ENCODE data around the gene NSDHL. TPM values are rescaled to one million over a fixed set of nuclear protein-coding genes. Genes with fewer than 3 reads are reported as not detected.
A peak's percentile ranks its signal among the peaks of the same experiment; 100 is the strongest.
"Not testable (repeated sequence)": the region's sequence is repeated elsewhere in the genome, so short reads cannot be mapped to it uniquely, and the experiment has no call there.

The NSDHL gene
- total RNA-seq (10 to 100 TPM; 12.8 to 28.2 TPM), polyA plus RNA-seq (10 to 100 TPM; 22.5 to 33.4 TPM)
- long read RNA-seq, donor 1, transcript NSDHL-201 (8 exons, 1,929 nt), result major isoform, 11 of 13 reads
- long read RNA-seq, donor 1, partial matches to known transcripts, result 0 of 13 reads
- long read RNA-seq, donor 1, other reads (novel, unspliced or antisense), result 0 of 13 reads
- long read RNA-seq, donor 2, result 0 reads
- long read RNA-seq, donor 3, partial matches to known transcripts, result 0 of 2 reads
- long read RNA-seq, donor 3, other reads (novel, unspliced or antisense), result 0 of 2 reads
- long read RNA-seq, donor 4, partial matches to known transcripts, result 0 of 1 reads
- long read RNA-seq, donor 4, other reads (novel, unspliced or antisense), result 0 of 1 reads
- long read RNA-seq, donor 5, transcript NSDHL-201 (8 exons, 1,929 nt), result major isoform, 8 of 15 reads
- long read RNA-seq, donor 5, partial matches to known transcripts, result 6 of 15 reads
- long read RNA-seq, donor 5, other reads (novel, unspliced or antisense), result 0 of 15 reads

DNA sequence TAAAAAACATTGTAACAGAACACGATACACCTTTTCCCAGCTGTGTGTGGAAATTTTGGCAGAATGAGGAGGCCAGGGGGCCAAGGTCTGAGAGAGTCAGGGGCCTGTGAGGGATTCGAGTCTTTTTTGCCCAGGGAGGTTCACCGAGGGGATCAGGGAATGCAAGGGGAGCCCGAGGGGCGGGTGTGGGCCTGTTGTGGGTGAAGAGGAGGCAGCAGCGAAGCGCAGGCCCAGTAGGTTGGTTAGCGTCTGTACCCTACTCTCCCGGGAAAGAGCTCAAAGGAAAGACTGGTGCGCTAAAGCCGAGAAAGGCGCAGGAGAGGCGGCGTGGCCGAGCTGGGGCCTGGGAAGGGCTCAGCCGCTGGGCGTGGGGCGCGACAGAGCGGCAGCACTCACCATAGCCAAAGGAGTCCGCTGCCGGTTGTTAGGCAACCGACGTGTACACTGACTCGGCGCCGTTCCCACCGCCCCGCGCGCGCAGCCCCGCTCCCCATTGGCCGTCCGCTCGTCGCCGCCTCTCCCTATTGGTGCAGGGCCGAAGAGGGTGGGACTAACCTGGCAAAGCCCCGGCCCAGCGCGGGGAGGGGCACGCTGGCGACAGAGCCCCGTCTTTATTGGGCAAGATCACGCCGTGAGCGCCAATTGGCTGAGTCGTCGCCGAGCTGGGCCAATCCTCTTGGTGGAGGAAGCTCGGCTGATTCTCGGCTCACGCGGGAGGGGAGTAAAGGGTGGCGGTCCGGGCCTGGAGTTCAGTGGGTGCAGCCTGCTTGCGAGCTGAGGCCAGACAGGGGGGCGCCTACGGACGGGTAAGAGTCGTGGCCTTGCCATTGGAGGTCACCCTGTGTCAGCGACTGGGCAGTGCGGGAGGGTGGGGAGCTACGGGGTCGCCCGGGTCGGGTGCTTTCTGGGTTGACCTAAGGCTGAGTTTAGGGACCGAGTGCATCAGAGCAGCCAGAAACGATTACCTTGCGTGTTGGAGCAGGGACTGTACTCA, at the start of gene NSDHL, which contains the start of gene CETN2:
Gene NSDHL, plus strand, starts transcription at position 752 of the 994 bp plus-strand sequence. CDS start 15,262 bp downstream, outside the sequence.
Gene CETN2, minus strand, starts transcription at position 446 of the 994 bp plus-strand sequence. Its CDS starts 47 bp downstream, at position 399.
- DNase-seq (peak; percentile 96 to 98 (median 98)), ATAC-seq (ENCODE audit: insufficient read depth, low FRiP score) (peak; percentile 93)
- Histone ChIP-seq H3K36me3 (ENCODE audit: control insufficient read depth in 4 of 4, insufficient read depth in 4 of 4, low read length in 4 of 4) (peaks cover 0 to 11% (median 0%) of the 10 kb centered on the region in 4 donors), H3K9ac (ENCODE audit: insufficient read depth in 1 of 2, low read length in 2 of 2) (peak within 1 kb of the TSS; percentile 83 to 93), H3K4me1 (ENCODE audit: control insufficient read depth in 5 of 5, insufficient read depth in 5 of 5, low read length in 5 of 5) (peaks cover 0 to 4% (median 0%) of the 10 kb centered on the region in 5 donors), H3K27me3 (ENCODE audit: control insufficient read depth in 3 of 3, insufficient read depth in 3 of 3, low read length in 2 of 3) (no peaks in the 10 kb centered on the region), H3K27ac (ENCODE audit: low read depth in 1 of 2, low read length in 1 of 2) (peak within 1 kb of the TSS; percentile 61 to 79), H3K4me3 (peak within 1 kb of the TSS; percentile 73), H3K9me3 (ENCODE audit: control insufficient read depth in 4 of 4, insufficient read depth in 3 of 4, low read length in 3 of 4) (peaks cover 0 to 4% (median 0%) of the 10 kb centered on the region in 4 donors)
- WGBS, 2 donors, result 1 to 34% methylated on average over 33 to 71 of the region's 71 CpGs
- no peak for TF ChIP-seq CTCF (IDR thresholded peaks at IDR 0.05; ENCODE audit: control extremely low read depth, extremely low read depth)

DNA sequence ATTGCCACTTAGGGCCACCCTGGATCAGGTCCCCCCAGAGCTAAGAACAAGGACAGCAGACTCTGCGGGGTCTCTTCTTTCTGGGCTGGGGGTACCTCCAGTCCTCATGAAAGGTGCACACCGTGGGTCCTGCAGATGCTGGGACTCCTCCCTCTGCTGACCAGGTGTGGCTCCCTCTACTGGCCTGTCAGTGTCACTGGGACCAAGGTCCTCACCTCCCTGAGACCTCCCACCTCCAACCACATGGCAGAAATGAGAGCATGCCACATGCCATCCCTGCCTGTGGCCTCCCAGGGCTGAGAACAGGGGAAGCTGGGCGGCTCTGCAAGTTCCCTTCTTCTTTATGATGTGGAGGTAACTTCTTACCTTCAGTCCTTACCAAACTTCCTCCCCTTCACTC, 43.8 kb upstream of the NSDHL start:
- not testable (repeated sequence) for H3K27me3 ChIP-seq (ENCODE audit: control insufficient read depth in 3 of 3, insufficient read depth in 3 of 3, low read length in 2 of 3); H3K4me3 ChIP-seq; H3K27ac ChIP-seq (ENCODE audit: low read depth in 1 of 2, low read length in 1 of 2); ATAC-seq (ENCODE audit: insufficient read depth, low FRiP score); H3K4me1 ChIP-seq (ENCODE audit: control insufficient read depth in 5 of 5, insufficient read depth in 5 of 5, low read length in 5 of 5); DNase-seq; H3K36me3 ChIP-seq (ENCODE audit: control insufficient read depth in 4 of 4, insufficient read depth in 4 of 4, low read length in 4 of 4); H3K9ac ChIP-seq (ENCODE audit: insufficient read depth in 1 of 2, low read length in 2 of 2); H3K9me3 ChIP-seq (ENCODE audit: control insufficient read depth in 4 of 4, insufficient read depth in 3 of 4, low read length in 3 of 4)
- no CpG with 5 or more reads among the region's 3 CpGs for WGBS, 2 donors

GRCh38 chrX:152798945-152799344, 31.9 kb upstream of the NSDHL start:
- Histone ChIP-seq H3K27ac (ENCODE audit: low read depth in 1 of 2, low read length in 1 of 2) (no peak overlapping the region), H3K4me1 (ENCODE audit: control insufficient read depth in 5 of 5, insufficient read depth in 5 of 5, low read length in 5 of 5) (no peaks in the 10 kb centered on the region)
- WGBS, 2 donors, result 53 to 56% methylated on average over 1 of the region's 1 CpG

More at GRCh38 chrX:152798945-152799344, 31.9 kb upstream of the NSDHL start:
- Histone ChIP-seq H3K9ac (ENCODE audit: insufficient read depth in 1 of 2, low read length in 2 of 2) (no peak overlapping the region), H3K9me3 (ENCODE audit: control insufficient read depth in 4 of 4, insufficient read depth in 3 of 4, low read length in 3 of 4) (peaks cover 0 to 10% (median 2%) of the 10 kb centered on the region in 4 donors), H3K27me3 (ENCODE audit: control insufficient read depth in 3 of 3, insufficient read depth in 3 of 3, low read length in 2 of 3) (peaks cover 0 to 10% (median 2%) of the 10 kb centered on the region in 3 donors), H3K4me3 (no peak overlapping the region), H3K36me3 (ENCODE audit: control insufficient read depth in 4 of 4, insufficient read depth in 4 of 4, low read length in 4 of 4) (no peaks in the 10 kb centered on the region)
- no peak for TF ChIP-seq CTCF (IDR thresholded peaks at IDR 0.05; ENCODE audit: control extremely low read depth, extremely low read depth)
- ATAC-seq (ENCODE audit: insufficient read depth, low FRiP score), result no peak
- no peak for DNase-seq

Measured in lung (tissue), 16 donors.